ENCODE measurements around the gene CA12. TPM values are rescaled to one million over a fixed set of nuclear protein-coding genes. Genes with fewer than 3 reads are reported as not detected.

CA12 gene
- total and polyA plus RNA-seq, 10 of the 15 experiments (the other 5 are each of a cell fraction or from before 2014, with no cell fraction given): 0.03 to 0.10 TPM; not detected in 8

GRCh38 chr15:63324770-63325169 lies 56.9 kb downstream of the CA12 start:
- BruUV-seq (replicated peaks): no TSS peak
- CTCF ChIA-PET: no interaction called here
- Histone ChIP-seq H2AFZ (ENCODE audit: control insufficient read depth, low read depth, low read length) (no peak overlapping the region), H4K20me1 (ENCODE audit: control insufficient read depth, insufficient read depth) (no peaks in the 10 kb centered on the region), H3K9ac (ENCODE audit: control insufficient read depth, insufficient read depth, low read length) (no peak overlapping the region), H3K4me1 (ENCODE audit: control insufficient read depth, insufficient read depth, low read length) (no peaks in the 10 kb centered on the region), H3K27ac (ENCODE audit: control insufficient read depth, insufficient read depth) (no peak overlapping the region), H3K27me3 (replicated peaks in 1 of 2; ENCODE audit: control insufficient read depth in 2 of 2, insufficient read depth in 2 of 2, low read length in 1 of 2) (peaks cover 0 to 3% of the 10 kb centered on the region in 2 experiments; a peak in 2 of 4 replicates), H3K9me3 (replicated peaks; ENCODE audit: control insufficient read depth, insufficient read depth, low read length) (no peaks in the 10 kb centered on the region), H3K36me3 (ENCODE audit: control insufficient read depth in 2 of 2, insufficient read depth in 2 of 2, low read length in 1 of 2) (no peaks in the 10 kb centered on the region), H3K4me3 (no peak overlapping the region), H3K79me2 (ENCODE audit: control insufficient read depth, insufficient read depth, low read length) (no peaks in the 10 kb centered on the region), H3K4me2 (ENCODE audit: control insufficient read depth, insufficient read depth) (no peak overlapping the region)
- ATAC-seq (no peak), FAIRE-seq (no peak), DNase-seq (ENCODE audit: low read depth, low spot score) (no peak)
- POLR2A ChIA-PET: interaction anchor here (0.7 to 1.6 kb wide), 2 partner anchors 15 to 542 kb away, joined by 4 to 7 read pairs; no protein-coding TSS in a partner anchor
- in situ Hi-C loops (cut with MboI) (no loop called here), intact Hi-C loops (cut with micrococcal nuclease; ENCODE audit: unreplicated experiment) (loop anchor here (1.0 kb wide), 1 partner anchor 38 kb away; no protein-coding TSS in a partner anchor)
- RAD21 ChIA-PET (ENCODE audit: unreplicated experiment): interaction anchor here (0.7 kb wide), 2 partner anchors 18 to 32 kb away, joined by 3 to 4 read pairs; no protein-coding TSS in a partner anchor
- TF ChIP-seq ZNF207 (IDR thresholded peaks at IDR 0.05; ENCODE audit: borderline replicate concordance) (no peak), MYB (IDR thresholded peaks at IDR 0.05; ENCODE audit: borderline replicate concordance, low read depth, low read length) (no peak), RCOR1 (conservative IDR thresholded peaks at IDR 0.05; ENCODE audit: low read depth, low read length) (no peak), TARDBP (IDR thresholded peaks at IDR 0.05; ENCODE audit: borderline replicate concordance) (no peak), JUND (IDR thresholded peaks at IDR 0.05; ENCODE audit: low read depth, low read length) (no peak), GATAD2B (conservative IDR thresholded peaks at IDR 0.05; ENCODE audit: low read depth) (no peak), SREBF2 (IDR thresholded peaks at IDR 0.05; ENCODE audit: low read length) (no peak), NR2C2 (IDR thresholded peaks at IDR 0.05; ENCODE audit: borderline replicate concordance, control insufficient read depth, insufficient read length, low read depth) (no peak)
- TF ChIP-seq, protein P1, sequence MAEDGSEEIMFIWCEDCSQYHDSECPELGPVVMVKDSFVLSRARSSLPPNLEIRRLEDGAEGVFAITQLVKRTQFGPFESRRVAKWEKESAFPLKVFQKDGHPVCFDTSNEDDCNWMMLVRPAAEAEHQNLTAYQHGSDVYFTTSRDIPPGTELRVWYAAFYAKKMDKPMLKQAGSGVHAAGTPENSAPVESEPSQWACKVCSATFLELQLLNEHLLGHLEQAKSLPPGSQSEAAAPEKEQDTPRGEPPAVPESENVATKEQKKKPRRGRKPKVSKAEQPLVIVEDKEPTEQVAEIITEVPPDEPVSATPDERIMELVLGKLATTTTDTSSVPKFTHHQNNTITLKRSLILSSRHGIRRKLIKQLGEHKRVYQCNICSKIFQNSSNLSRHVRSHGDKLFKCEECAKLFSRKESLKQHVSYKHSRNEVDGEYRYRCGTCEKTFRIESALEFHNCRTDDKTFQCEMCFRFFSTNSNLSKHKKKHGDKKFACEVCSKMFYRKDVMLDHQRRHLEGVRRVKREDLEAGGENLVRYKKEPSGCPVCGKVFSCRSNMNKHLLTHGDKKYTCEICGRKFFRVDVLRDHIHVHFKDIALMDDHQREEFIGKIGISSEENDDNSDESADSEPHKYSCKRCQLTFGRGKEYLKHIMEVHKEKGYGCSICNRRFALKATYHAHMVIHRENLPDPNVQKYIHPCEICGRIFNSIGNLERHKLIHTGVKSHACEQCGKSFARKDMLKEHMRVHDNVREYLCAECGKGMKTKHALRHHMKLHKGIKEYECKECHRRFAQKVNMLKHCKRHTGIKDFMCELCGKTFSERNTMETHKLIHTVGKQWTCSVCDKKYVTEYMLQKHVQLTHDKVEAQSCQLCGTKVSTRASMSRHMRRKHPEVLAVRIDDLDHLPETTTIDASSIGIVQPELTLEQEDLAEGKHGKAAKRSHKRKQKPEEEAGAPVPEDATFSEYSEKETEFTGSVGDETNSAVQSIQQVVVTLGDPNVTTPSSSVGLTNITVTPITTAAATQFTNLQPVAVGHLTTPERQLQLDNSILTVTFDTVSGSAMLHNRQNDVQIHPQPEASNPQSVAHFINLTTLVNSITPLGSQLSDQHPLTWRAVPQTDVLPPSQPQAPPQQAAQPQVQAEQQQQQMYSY (CRISPR knock-in tag; IDR thresholded peaks at IDR 0.05): no peak
- SMC1A ChIA-PET (ENCODE audit: uncharacterized antibody, unreplicated experiment): interaction anchor here (0.8 to 1.1 kb wide), 3 partner anchors 18 to 35 kb away, joined by 3 to 4 read pairs (median 3); no protein-coding TSS in a partner anchor
- WGBS (ENCODE audit: insufficient coverage, insufficient replicate concordance, low lambda C conversion rate, missing lambda C conversion rate): 25% methylated on average over 7 of the region's 7 CpGs
